ENCODE measurements around the gene ANKRD65. TPM values are rescaled to one million over a fixed set of nuclear protein-coding genes. Genes with fewer than 3 reads are reported as not detected.
"Not testable (repeated sequence)": the region's sequence is repeated elsewhere in the genome, so short reads cannot be mapped to it uniquely, and the experiment has no call there.

ANKRD65 gene
- total RNA-seq, 1 donor from 2014 or later = 4.0 TPM

GRCh38 chr1:1455366-1455884 is 34.3 kb upstream of the ANKRD65 start:
- no peak overlapping the region for H3K4me3 ChIP-seq (ENCODE audit: low read depth, low read length)
- TF ChIP-seq CTCF (conservative IDR thresholded peaks at IDR 0.05; ENCODE audit: low read depth, low read length) = no peak

GRCh38 chr1:1454286-1455056 is 33.4 kb upstream of the ANKRD65 start:
- H3K4me3 ChIP-seq (ENCODE audit: low read depth, low read length); DNase-seq (ENCODE audit: low read depth): not testable (repeated sequence)

More at GRCh38 chr1:1455366-1455884, 34.3 kb upstream of the ANKRD65 start:
- DNase-seq (ENCODE audit: low read depth) = no peak

- TF ChIP-seq CTCF (conservative IDR thresholded peaks at IDR 0.05; ENCODE audit: low read depth, low read length) = no peak
- no peak overlapping the region for H3K4me3 ChIP-seq (ENCODE audit: low read depth, low read length)
- no peak for DNase-seq (ENCODE audit: low read depth)
Observed at GRCh38 chr1:1452882-1453281, 31.8 kb upstream of the ANKRD65 start.

- H3K4me3 ChIP-seq (ENCODE audit: low read depth, low read length); DNase-seq (ENCODE audit: low read depth): not testable (repeated sequence)
Observed at GRCh38 chr1:1452365-1452739, 31.3 kb upstream of the ANKRD65 start.

- no peak overlapping the region for H3K4me3 ChIP-seq (ENCODE audit: low read depth, low read length)
- DNase-seq (ENCODE audit: low read depth) = no peak
- no peak for TF ChIP-seq CTCF (conservative IDR thresholded peaks at IDR 0.05; ENCODE audit: low read depth, low read length)
Observed at GRCh38 chr1:1451696-1452364, 30.8 kb upstream of the ANKRD65 start.

- not testable (repeated sequence) for H3K4me3 ChIP-seq (ENCODE audit: low read depth, low read length); DNase-seq (ENCODE audit: low read depth)
Observed at GRCh38 chr1:1450616-1451015, 29.5 kb upstream of the ANKRD65 start.

- no peak for DNase-seq (ENCODE audit: low read depth)
- no peak for TF ChIP-seq CTCF (conservative IDR thresholded peaks at IDR 0.05; ENCODE audit: low read depth, low read length)
- H3K4me3 ChIP-seq (ENCODE audit: low read depth, low read length) = no peak within 1 kb of the TSS
Observed at GRCh38 chr1:1449099-1449739, 28.1 kb upstream of the ANKRD65 start, which contains the start of gene ATAD3C. ATAD3C (plus strand) TSS chr1:1449689; CDS start chr1:1450684, 995 bp downstream.

GRCh38 chr1:1446631-1447030 is 25.6 kb upstream of the ANKRD65 start:
- DNase-seq (ENCODE audit: low read depth); H3K4me3 ChIP-seq (ENCODE audit: low read depth, low read length): not testable (repeated sequence)

All from epithelial cell of proximal tubule (primary cell).